C4-2B (cell line): ENCODE results near the gene SCUBE3.

Experiments used
- CTCF ChIP-seq: fragments of 450-650 bp; conservative IDR thresholded peaks from 2 replicates; pipeline ENCODE4 v1.5.1; 2017; ENCODE audit warnings: mild to moderate bottlenecking
- ZFX ChIP-seq: fragments of 450-650 bp; IDR thresholded peaks from 2 replicates; pipeline ENCODE4 v1.6.1; 2017

DNA sequence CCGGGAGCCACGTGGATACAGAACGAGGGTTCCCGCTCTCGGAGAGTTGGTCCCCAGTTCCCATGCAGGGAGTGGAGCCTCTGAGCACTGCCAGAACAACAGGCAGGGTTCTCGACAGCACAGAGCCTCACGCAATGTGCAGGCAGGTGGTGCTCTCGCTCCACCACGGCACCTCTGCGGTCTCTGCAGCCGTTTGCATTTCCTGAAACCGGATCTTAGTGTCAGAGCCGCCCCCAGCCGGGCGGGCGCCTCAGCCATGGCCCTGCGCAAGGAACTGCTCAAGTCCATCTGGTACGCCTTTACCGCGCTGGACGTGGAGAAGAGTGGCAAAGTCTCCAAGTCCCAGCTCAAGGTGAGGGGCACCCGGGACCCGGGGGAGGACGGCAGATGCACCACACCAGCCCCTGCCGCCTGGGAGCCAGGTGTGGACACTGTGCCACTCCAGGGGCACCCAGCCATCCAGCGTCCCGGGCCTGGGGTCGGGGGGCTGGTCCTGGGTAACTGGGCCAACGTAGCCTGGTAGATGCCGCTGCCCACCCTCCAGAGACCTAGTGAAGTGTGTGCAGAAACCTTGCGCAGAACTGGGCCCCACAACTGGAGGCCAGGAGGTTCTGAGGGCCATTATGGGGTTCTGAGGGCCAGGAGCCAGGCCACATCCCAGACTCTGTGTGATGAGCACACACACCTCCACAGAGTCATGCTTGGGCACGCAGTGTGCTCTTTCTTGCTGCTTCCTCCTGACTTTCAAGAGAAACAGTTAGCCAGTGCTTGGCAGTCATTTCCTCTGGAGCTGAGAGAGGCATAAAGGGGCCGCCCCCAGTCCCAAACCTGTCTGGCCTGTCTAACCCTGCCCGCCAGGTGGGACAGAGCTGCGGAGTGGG, 84.1 kb downstream of the SCUBE3 start, which contains the start of gene DEF6:
- peak; percentile 95 for TF ChIP-seq CTCF
- TF ChIP-seq ZFX = peak; percentile 48; the same call in 1 of the 2 replicates
